HG02763 (cell line): ENCODE data around the gene CACNB2.

Source experiments
- ATAC-seq: cut with Tn5 transposase; IDR thresholded peaks from one replicate; pipeline ENCODE4 v1.9.1; 2021; ENCODE audit warnings: mild to moderate bottlenecking, moderate library complexity; ENCODE audit not compliant: unreplicated experiment

CACNB2 gene

DNA sequence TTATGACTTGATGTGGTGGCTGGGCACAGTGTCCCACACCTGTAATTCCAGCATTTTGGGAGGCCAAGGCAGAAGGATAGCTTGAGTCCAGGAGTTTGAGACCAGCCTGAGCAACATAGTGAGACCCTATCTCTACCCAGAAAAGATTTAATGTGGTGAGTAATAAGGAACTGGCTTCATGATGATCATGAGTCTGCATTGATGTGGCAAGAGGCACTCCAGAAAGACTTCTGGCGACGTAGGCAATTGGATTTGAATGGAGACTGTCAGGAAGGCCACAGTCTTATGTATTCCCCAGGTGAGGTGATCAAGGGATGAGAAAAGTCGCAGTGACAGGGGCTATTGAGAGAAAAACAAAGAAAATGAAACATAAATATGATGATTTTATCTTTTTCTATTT, 138.0 kb downstream of the CACNB2 start:
- no peak for ATAC-seq

DNA sequence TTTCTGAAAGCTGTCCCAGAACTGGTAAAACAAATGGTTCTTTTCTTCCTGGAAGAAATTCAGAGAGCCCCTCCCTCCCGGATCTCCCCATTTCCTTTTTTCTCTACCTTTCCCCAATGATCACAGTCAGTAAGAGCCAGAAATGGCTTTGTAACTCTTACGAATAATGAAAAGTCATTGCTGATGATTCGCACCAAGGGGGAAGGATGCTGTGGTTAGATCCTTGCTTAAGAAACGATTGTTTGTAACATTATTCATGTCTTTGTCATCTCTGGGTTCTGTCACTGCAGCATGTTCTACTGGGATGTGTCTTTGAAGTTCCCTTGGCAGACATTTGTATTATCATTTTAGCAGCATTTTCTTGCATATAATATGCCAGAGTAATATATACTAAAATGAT, 138.9 kb downstream of the CACNB2 start:
- no peak for ATAC-seq

DNA sequence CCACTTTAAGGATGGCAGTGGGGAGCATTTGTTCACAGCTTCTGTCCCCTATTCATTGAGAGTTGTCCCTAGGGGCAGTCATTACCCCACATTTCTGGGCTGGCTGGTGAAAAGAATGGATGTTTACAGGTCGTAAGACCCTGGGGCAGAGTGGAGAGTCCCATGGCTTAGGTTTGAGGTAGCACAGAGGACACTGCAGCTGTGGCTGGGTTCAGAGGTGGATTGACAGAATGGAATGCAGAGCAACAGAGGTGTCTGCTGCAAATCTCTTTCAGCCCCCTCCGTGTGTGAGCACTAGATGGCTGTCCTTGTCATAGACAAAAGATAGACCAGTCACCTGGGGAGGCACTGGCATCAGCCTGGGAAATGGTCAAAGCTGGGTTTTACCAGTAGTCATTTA, 141.9 kb downstream of the CACNB2 start:
- ATAC-seq = no peak

DNA sequence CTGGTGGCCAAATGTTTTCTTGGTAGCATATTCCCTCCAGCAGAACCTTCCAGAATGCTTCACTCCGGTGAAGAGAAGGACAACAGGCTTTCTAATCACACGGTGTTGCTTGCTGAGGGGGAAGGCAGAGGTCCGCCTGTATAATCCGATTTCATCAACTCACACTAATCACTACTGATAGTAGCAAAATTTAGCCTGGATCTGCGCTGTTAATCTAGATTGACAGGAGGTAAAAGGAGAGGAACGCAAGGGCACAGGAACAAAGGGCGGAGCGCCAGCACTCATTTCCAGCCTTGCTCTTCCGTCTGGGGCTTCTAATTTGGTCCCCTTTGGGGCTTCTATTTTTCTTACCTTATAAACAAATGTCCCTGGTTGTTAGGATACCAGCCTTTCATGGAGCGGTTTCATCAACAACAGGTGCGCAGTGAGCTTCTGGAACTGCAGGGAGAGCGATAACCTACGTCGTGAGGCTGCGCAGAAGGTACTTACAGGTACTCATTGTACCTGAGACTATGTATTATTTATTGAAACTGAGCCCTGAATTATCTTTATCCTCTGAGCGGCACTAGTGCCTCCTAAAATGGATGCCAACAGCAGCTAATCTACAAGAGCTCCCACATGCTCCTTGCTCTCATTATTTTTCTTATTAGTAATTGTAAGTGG, 150.6 kb downstream of the CACNB2 start:
- ATAC-seq = no peak

DNA sequence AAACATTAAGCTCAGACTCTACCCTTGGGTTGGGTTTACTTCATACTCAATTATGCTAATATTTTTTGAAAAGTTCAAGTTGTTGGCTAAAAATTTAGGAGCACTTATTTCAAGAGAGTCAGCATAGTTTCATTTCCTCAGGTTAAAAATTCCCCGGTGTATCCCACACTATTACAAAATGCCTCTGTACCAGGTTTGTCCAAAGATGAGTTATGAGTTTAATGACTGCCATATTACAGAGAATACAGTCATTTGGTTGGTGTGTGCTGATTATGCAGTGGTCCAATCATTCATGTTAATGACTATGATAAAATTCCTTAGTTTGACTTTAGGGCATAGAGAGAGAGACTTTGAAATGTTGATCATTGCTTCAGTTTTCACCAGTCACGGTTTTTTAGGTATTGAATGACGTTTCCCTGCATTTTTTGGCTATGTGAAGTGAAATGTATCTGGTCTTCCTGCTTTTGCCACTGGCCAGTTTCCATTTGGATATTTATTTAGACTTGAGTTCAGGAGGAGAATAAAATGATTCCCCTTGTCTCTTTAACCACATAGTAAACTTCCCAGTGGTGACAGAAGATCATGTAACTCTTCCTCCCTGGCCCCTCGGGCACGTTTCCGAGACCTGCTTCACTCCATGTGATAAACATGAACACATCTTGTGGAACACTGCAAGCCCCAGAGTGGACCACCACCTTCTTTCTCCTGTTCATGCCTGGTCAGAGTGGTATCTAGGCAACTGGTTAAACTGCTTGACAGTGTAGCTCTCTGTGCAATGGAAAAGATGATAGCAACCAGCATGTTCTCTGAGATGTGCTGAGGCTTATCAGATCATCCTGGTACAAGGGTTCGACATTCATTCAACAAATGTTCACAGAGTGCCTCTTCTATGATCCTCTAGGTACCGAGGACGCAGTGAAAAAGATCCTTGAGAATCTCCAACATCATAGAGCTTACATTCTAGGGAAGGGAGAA, 153.6 kb downstream of the CACNB2 start:
- ATAC-seq = no peak

DNA sequence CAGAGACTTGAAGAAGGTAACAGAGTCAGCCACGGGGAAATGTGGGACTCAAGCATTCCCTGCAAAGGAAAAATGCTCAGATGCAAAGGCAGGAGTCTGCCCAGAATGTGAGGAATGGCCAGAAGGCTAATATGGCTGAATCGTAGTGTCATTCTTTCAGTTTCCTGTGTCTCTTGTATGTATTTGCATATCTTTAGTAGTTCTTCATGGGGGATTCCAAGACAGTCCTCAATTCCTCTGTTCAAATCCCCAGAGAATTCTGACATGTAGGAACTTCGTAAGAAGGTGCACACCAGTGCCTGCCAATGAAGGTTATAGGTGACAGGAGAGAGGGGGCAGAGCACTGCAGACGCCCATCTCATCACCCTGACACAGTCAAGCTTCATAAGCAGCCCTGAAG, 154.4 kb downstream of the CACNB2 start:
- no peak for ATAC-seq

DNA sequence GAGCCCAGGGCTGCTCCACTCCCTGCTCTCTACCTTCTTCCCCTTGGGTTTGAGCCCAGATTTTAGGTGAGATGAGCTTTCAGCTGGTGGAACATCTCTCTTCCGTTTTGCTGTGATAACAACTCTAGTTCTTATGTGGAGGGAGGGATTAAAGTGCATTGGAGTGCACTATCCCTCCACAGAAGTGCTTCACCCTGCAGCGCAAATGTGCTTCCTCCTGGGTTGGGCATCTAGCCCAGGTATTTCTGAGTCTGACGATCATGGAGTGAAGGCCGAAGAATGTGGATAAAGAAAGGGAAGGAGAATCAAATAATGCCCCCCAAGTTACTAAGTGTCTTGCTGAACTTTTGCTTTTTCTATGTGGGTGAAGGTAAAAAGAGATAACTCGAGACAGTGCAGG, 157.4 kb downstream of the CACNB2 start:
- no peak for ATAC-seq

DNA sequence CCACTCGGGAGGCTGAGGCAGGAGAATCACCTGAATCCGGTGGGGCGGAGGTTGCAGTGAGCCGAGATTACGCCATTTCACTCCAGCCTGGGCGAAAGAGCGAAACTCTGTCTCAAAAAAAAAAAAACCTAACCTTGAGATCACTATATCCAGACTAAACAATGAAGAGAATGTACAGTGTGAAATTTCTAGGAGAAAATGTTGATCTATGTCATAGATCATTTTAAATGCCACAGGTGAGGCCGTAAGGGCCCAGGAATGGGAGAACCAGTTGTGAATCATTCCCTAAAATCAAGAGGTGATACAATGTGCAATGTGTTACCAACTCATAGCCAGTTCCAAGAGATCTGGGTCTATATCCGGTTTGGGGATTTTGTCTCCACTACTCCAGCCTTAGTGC, 158.0 kb downstream of the CACNB2 start:
- ATAC-seq = no peak

DNA sequence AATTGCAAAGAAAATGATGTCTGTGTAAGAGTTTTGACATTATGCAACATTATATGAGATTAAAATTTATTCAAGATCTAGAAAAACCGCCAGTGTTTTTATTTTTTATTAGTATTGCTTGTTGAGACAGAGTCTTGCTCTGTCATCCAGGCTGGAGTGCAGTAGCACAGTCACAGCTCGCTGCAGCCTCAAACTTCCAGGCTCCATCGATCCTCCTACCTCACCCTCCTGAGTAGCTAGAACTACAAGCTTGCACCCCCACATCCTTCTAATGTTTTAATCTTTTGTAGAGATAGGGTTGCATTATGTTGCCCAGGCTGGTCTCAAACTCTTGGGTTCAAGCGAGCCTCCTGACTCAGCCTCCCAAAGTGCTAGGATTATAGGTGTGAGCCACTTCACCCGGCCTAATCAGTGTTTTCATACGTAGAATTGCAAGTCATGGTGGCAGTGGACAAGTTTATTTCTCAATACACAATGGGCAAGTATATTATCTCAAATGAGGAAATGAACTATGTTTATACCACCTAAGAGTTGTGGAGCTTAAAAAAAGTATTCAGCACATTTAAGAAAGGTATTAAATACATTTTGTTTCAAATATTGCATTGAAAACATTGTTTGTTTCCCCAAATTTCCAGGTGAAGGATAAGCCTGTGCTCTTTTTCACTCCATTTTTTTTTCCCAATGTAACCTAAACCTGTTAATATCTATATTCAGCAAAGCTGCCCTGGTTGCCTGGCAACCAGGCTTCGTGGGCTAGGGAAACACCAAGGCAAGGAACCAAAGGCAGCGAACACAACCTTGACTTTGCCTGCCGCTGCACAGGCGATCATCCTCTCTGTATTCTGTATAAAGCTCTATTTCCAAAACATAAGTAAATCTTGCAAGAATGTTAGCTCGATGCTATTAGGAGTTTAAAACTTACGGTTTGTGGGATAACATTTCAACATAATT, 163.9 kb downstream of the CACNB2 start:
- no peak for ATAC-seq

DNA sequence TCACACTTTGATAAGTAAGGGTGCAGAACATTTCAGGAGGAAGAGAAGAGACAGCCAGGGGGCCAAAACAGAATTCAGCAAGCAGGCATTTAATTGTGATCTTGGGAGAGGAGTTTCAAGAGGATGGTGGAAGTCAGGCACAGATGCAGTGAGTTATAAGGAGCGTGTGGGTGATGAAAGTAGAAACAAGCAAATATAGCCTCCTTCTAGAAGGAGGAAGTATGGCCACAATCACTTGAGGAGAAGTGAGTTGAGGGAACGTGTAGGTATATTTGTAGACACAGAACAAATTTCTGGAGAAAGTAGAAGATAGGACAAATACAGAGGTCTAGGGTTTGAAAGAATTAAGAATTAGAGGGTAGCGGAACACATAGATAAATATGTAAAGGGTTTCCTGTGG, 165.8 kb downstream of the CACNB2 start:
- no peak for ATAC-seq

DNA sequence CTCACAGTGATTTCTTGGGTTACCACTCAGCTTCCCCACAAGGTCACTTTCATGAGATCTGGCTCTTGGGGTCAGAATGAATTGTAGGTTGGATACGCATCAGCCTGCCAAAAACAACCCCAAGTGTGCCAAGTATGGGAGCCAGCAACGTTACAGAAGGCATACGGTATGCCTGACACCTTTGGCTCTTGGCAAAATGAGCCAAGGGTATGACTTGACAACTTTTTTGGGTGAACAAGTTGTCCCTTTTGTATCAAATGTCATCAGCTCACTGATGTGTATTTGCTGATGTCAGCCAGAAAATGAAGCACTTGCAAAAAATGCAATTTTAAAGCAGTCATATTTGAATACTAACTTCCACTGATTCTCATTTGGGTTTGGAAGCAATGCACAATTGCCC, 168.4 kb downstream of the CACNB2 start:
- no peak for ATAC-seq

DNA sequence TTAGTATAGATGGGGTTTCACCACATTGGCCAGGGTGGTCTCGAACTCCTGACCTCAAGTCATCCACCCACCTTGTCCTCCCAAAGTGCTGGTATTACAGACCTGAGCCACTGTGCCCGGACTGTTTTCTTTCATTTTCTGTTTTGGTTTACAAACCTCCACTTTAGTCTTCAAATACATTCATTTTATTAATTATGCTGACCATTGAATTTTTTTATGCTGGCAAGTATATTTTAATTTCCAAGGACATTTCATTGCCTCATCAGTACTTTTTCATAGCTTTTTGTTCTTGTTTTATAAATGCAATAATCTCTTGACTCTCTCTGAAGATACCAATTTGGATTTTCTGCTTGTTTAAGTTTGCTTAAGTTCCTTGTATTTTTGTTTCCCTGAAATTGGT, 170.5 kb downstream of the CACNB2 start:
- no peak for ATAC-seq

DNA sequence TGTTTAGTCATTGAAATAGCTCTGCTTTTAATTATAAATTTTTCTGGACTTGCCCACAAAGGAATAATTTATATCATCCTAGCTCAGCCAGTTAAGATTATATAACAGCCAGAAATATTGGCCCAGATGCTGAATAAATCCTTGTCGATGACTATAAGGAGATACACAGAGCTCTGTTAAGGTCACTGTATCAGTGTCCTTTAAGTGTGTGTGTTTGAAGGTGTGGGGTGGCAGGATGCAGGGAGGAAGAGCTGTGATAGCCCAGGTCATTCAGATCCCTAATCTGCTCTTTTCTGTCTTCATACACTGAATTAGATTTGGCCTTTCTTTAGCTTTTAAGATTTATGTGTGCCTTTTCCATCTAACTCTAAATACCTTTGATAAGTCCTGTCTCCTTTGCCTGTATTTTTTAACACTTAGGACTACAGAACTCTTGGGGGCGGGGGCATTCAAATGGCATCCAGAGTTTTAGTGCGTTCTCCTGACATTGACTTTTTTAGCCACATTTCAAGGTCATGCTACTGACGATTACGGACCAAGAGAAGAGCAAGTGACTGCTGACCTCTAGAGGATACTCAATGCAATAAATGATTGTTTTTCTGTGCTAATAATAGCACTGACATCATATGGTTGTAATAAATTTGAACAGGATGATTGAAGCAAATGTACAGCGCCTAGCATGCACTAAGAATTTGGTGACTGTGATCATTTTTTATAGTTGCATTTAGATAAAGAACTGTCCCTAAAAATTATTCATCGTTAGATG, 172.3 kb downstream of the CACNB2 start:
- peak; percentile 71 for ATAC-seq

DNA sequence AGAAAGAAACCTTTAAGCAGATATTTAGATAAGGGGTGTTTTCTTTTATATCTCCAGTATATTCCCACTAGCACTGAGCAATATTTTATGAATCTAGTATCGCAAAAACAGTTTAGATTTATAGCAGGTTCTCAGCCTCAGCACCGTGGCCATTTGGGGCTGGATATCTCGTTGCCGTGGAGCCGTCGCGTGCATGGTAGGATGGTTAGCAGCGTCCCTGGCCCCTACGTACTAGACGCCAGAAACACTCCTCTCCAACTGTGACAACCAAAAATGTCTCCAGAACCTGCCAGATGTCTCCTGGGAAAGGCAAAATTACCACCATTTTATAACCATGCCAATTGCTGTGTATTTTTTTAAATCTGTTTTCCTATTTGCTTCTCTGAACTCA, 172.9 kb downstream of the CACNB2 start:
- ATAC-seq = no peak

DNA sequence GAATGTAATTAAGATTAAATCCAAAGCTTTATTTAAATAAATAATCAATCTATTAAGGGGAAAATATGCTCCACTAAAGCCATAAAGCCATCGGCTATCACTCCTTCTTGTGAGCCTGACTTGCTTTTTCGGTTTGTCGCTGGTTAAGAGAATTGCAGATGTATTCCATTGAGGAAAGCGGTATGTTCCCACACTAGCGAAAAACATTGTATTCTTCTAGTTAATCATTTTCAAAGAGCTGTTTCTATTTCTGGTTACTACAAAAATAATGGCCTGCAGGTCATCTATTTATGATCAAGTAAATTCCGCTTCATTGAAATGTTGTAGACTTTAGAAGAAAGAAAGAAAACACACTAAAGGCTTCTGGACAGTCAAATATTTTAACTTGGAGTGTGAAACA, 173.4 kb downstream of the CACNB2 start:
- no peak for ATAC-seq

DNA sequence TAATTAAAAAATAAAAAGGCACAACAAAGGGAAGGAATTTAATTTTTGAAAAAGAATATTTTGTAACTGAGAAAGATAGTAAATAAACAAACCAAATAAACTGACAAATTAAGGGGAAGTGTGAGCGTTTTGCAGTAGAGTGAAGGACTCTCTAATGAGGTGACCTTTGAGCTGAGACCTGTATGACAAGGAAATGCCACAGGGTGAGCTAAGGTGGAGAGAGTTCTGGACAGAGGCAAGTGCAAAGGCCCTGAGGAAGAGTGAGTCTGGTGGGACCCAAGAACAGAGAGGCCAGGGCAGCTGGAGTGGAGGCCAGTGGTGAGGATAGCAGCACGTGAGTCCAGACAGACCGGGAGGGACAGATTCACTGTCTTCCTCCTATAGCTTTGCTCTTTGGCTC, 179.4 kb downstream of the CACNB2 start:
- no peak for ATAC-seq

DNA sequence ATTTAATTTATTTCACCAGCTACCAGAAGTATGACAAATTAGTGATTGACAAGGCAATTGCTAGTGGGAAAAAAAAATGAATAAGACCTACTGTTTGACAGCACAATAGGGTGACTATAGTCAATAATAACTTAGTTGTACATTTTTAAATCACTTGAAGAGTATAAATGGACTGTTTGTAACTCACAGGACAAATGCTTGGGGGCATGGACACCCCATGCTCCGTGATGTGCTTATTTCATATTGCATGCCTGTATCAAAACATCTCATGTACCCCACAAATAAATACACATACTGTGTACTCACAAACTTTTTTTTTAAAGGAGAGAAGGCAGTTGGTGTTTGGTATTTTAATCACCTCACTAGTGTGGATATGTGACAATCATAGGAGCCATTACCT, 181.1 kb downstream of the CACNB2 start:
- ATAC-seq = no peak

DNA sequence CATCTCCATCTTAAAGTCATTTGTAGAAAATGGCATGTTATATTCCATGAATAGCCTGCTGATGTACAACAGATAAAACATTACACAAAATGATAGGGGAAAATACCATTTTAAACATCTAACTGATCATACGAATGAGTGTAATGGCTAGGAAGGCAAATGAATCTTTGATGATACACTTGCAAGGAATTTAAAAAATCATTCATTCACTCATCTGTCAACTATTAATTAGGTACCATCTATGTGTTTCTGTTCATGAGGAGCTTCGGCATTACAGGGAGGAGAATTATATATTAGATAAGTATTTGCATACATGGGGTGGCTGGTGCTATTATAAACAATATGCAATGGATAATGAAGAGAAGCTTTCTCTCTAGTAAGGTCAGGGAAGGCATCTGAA, 183.7 kb downstream of the CACNB2 start:
- ATAC-seq = no peak

DNA sequence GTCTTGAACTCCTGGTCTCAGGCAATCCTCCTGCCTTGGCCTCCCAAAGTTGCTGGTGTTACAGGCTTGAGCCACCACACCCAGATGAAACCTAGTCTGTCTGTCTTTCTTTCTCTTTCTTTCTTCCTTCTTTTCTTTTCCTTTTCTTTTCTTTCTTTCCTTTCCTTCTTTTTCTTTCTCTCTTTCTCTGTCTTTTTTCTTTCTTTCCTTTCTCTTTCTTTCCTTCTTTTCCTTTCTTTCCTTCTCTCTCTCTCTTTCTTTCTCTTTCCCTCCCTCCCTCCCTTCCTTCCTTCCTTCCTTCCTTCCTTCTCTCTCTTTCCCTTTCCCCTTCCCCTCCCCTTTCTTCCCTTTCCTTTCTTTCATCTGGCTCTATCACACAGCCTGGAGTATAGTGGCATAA, 185.2 kb downstream of the CACNB2 start:
- ATAC-seq = no peak

DNA sequence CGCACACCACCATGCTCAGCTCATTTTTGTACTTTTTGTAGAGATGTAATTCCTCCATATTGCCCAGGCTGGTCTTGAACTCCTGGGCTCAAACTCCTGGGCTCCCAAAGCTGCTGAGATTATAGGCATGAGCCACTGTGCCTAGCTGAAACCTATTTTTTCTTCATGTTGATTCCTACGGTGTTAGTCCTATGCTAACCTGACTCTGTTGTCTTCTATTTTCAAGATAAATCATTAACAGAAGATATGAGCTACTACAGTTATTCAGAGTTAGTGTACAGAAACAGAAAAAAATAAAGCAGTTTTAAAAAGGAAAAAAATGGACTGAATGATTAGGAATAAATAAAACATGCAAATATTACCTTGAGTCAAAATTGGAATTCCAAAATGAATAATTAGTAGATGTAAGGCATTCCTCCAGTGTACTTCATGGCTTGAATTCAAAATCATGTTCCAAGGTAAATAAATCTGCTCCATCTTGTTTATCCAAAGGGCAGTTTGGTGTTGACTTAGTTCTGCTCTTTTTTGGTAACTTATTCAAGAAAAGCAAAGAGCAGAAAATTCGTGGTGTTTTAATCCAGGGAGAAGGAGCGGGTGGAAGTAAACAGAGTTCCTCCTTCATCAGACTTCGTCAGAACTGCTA, 185.8 kb downstream of the CACNB2 start:
- ATAC-seq = no peak
